GM23338 (cell line): ENCODE data around the gene PDIA5. TPM values are rescaled to one million over a fixed set of nuclear protein-coding genes. Genes with fewer than 3 reads are reported as not detected.
A peak's percentile ranks its signal among the peaks of the same experiment; 100 is the strongest.

Experiments used
- ATAC-seq: fragments of 200-7000 bp; cut with Tn5 transposase; 3 replicates; pipeline ENCODE4 v1.9.1; 2020
- DNase-seq: peaks from one replicate; pipeline ENCODE4 v3.0.0-alpha.2; 2015; ENCODE audit warnings: low spot score
- H2AFZ ChIP-seq: fragments of 200-600 bp; sonication (generic); 2 replicates; pipeline ENCODE4 v1.8.0; 2016; ENCODE audit warnings: antibody characterized with exemption, mild to moderate bottlenecking, moderate library complexity
- H3F3A ChIP-seq: fragments of 200-600 bp; sonication (generic); replicated peaks from 2 replicates; pipeline ENCODE4 v1.8.0; 2017; ENCODE audit warnings: antibody characterized with exemption, mixed run types, low read depth
- H3K27ac ChIP-seq: fragments of 200-600 bp; sonication (generic); 2 replicates; pipeline ENCODE4 v1.6.1; 2016; ENCODE audit warnings: low read depth
- H3K27me3 ChIP-seq: fragments of 200-600 bp; sonication (generic); 2 replicates; pipeline ENCODE4 v1.8.0; 2016; ENCODE audit warnings: mild to moderate bottlenecking, mixed run types, moderate library complexity; ENCODE audit not compliant: insufficient read depth
- H3K36me3 ChIP-seq: fragments of 200-600 bp; sonication (generic); 2 replicates; pipeline ENCODE4 v1.8.0; 2016; ENCODE audit warnings: mild to moderate bottlenecking; ENCODE audit not compliant: insufficient read depth
- H3K4me1 ChIP-seq: fragments of 200-600 bp; sonication (generic); 2 replicates; pipeline ENCODE4 v1.8.0; 2016; ENCODE audit warnings: mild to moderate bottlenecking, moderate library complexity; ENCODE audit not compliant: insufficient read depth
- H3K4me2 ChIP-seq: fragments of 200-600 bp; sonication (generic); 2 replicates; pipeline ENCODE4 v1.7.1; 2017; ENCODE audit warnings: mixed run types
- H3K4me3 ChIP-seq: fragments of 200-600 bp; sonication (generic); 2 replicates; pipeline ENCODE4 v1.6.1; 2016; ENCODE audit warnings: mixed run types
- H3K79me2 ChIP-seq: fragments of 200-600 bp; sonication (generic); replicated peaks from 2 replicates; pipeline ENCODE4 v1.8.0; 2017; ENCODE audit warnings: mild to moderate bottlenecking; ENCODE audit not compliant: insufficient read depth
- H3K9me2 ChIP-seq: fragments of 200-600 bp; sonication (generic); 2 replicates; pipeline ENCODE4 v1.8.0; 2017; ENCODE audit not compliant: insufficient read depth
- H4K20me1 ChIP-seq: fragments of 200-600 bp; sonication (generic); replicated peaks from 2 replicates; pipeline ENCODE4 v1.8.0; 2017; ENCODE audit warnings: mild to moderate bottlenecking; ENCODE audit not compliant: insufficient read depth
- H3K27ac Mint-ChIP-seq: 2 replicates; pipeline ENCODE4 v1.8.0; 2020; ENCODE audit warnings: inconsistent platforms, mild to moderate bottlenecking, moderate library complexity, mixed read lengths
- H3K27me3 Mint-ChIP-seq: 3 replicates; pipeline ENCODE4 v1.8.0; 2022; ENCODE audit warnings: low read depth, mild to moderate bottlenecking, moderate library complexity, mixed read lengths, inconsistent platforms; ENCODE audit not compliant: insufficient read depth, poor library complexity
- H3K36me3 Mint-ChIP-seq: 3 replicates; pipeline ENCODE4 v1.8.0; 2021; ENCODE audit warnings: low read depth, mild to moderate bottlenecking, inconsistent platforms, moderate library complexity, mixed read lengths
- H3K4me1 Mint-ChIP-seq: 3 replicates; pipeline ENCODE4 v1.8.0; 2020; ENCODE audit warnings: mild to moderate bottlenecking, inconsistent platforms, mixed read lengths
- H3K4me3 Mint-ChIP-seq: 3 replicates; pipeline ENCODE4 v1.8.0; 2021; ENCODE audit warnings: moderate library complexity, mild to moderate bottlenecking, inconsistent platforms, mixed read lengths
- H3K9me3 Mint-ChIP-seq: 3 replicates; pipeline ENCODE4 v1.8.0; 2020; ENCODE audit warnings: moderate library complexity, mild to moderate bottlenecking, inconsistent platforms, mixed read lengths
- CREB1 ChIP-seq: fragments of 250-450 bp; sonication (Bioruptor Pico); IDR thresholded peaks from 2 replicates; pipeline ENCODE4 v1.5.0; 2020; ENCODE audit warnings: low read depth, mild to moderate bottlenecking, moderate library complexity
- ETS1 ChIP-seq: IDR thresholded peaks from 2 replicates; pipeline ENCODE4 v1.6.1; 2016; ENCODE audit warnings: antibody characterized with exemption
- EZH2 ChIP-seq: fragments of 200-600 bp; sonication (generic); IDR thresholded peaks from one replicate; pipeline ENCODE4 v1.8.0; 2017; ENCODE audit warnings: antibody characterized with exemption, mild to moderate bottlenecking, low read depth; ENCODE audit not compliant: unreplicated experiment
- EZH2phosphoT487 ChIP-seq: fragments of 200-600 bp; sonication (generic); IDR thresholded peaks from one replicate; pipeline ENCODE4 v1.8.1; 2018; ENCODE audit warnings: antibody characterized with exemption; ENCODE audit not compliant: unreplicated experiment
- JUNB ChIP-seq: IDR thresholded peaks from one replicate; pipeline ENCODE4 v1.6.1; 2016; ENCODE audit warnings: antibody characterized with exemption; ENCODE audit not compliant: unreplicated experiment
- NANOG ChIP-seq: IDR thresholded peaks from 2 replicates; pipeline ENCODE4 v1.6.1; 2016; ENCODE audit warnings: antibody characterized with exemption, borderline replicate concordance
- POLR2AphosphoS5 ChIP-seq: IDR thresholded peaks from 2 replicates; pipeline ENCODE4 v1.6.1; 2016; ENCODE audit warnings: antibody characterized with exemption, low read depth
- ZNF114 ChIP-seq: fragments of 250-450 bp; sonication (Bioruptor Pico); IDR thresholded peaks from 2 replicates; pipeline ENCODE4 v1.5.0; 2020; ENCODE audit warnings: mild to moderate bottlenecking, moderate library complexity
- ZNF331 ChIP-seq: fragments of 250-450 bp; sonication (Bioruptor Pico); IDR thresholded peaks from 2 replicates; pipeline ENCODE4 v1.5.0; 2020; ENCODE audit warnings: low read depth, mild to moderate bottlenecking, moderate library complexity
- ZNF462 ChIP-seq: fragments of 250-450 bp; sonication (Bioruptor Pico); IDR thresholded peaks from 2 replicates; pipeline ENCODE4 v1.5.0; 2020; ENCODE audit warnings: mild to moderate bottlenecking, moderate library complexity
- polyA plus RNA-seq: library from polyadenylated mRNA; unstranded; fragments of >200 nt; fragmentation: Nextera tagmentation; extraction: Ambion mirVana; gene quantifications from 2 replicates; pipeline ENCODE4 v1.2.1, GENCODE V29; 2016
- total RNA-seq: library from RNA; depleted of rRNA; stranded (reverse); fragments of >200 nt; shearing (Covaris generic); gene quantifications from 2 replicates; pipeline ENCODE4 v1.2.3, GENCODE V29; 2014

PDIA5 gene
- total and polyA plus RNA-seq, 2 experiments from 2014 or later: 22.9 to 28.1 TPM

- TF ChIP-seq ZNF462 (CRISPR knock-in tag) (no peak), CREB1 (CRISPR knock-in tag) (no peak)
Observed at GRCh38 chr3:123039178-123039577, 27.6 kb upstream of the PDIA5 start (continued).

GRCh38 chr3:123042413-123042812, 24.4 kb upstream of the PDIA5 start:
- Mint-ChIP-seq H3K4me3 (no peak overlapping the region), H3K27ac (no peak overlapping the region), H3K9me3 (no peaks in the 10 kb centered on the region), H3K36me3 (no peaks in the 10 kb centered on the region), H3K27me3 (no peaks in the 10 kb centered on the region), H3K4me1 (peaks cover 16% of the 10 kb centered on the region)
- H3K27ac ChIP-seq: no peak overlapping the region
- no peaks in the 10 kb centered on the region for H3K27me3 ChIP-seq
- peak overlapping the region; percentile 43; the same call in 1 of the 2 replicates for H2AFZ ChIP-seq
- H3K36me3 ChIP-seq: no peaks in the 10 kb centered on the region
- no peak overlapping the region for H3K4me2 ChIP-seq
- no peak for DNase-seq
- H3K9me2 ChIP-seq: 0 out of 2 replicates have a peak, but pooled peaks cover 5% of the 10 kb centered on the region
- no peak for ATAC-seq
- no peaks in the 10 kb centered on the region for H4K20me1 ChIP-seq
- no peaks in the 10 kb centered on the region; the same call in 1 of the 2 replicates for H3F3A ChIP-seq
- no peak overlapping the region for H3K4me3 ChIP-seq
- H3K79me2 ChIP-seq: no peaks in the 10 kb centered on the region
- peaks cover 6% of the 10 kb centered on the region for H3K4me1 ChIP-seq
- TF ChIP-seq JUNB (no peak), NANOG (no peak), ETS1 (no peak), ZNF114 (CRISPR knock-in tag) (no peak), ZNF462 (CRISPR knock-in tag) (no peak), POLR2AphosphoS5 (no peak), ZNF331 (CRISPR knock-in tag) (no peak), EZH2phosphoT487 (no peak), EZH2 (no peak)
